Osteocyte (in vitro differentiated cells): ENCODE data around the gene SPARCL1. TPM values are rescaled to one million over a fixed set of nuclear protein-coding genes. Genes with fewer than 3 reads are reported as not detected.
A peak's percentile ranks its signal among the peaks of the same experiment; 100 is the strongest.
"Not testable (repeated sequence)": the region's sequence is repeated elsewhere in the genome, so short reads cannot be mapped to it uniquely, and the experiment has no call there.

Experiments used
- DNase-seq: peaks from one replicate; pipeline ENCODE4 v3.0.0; 2021; ENCODE audit warnings: mixed read lengths; ENCODE audit not compliant: unreplicated experiment; ENCODE audit errors: extremely low spot score
- H3K27ac Mint-ChIP-seq: one replicate; pipeline ENCODE4 v1.8.0; 2021; ENCODE audit warnings: mild to moderate bottlenecking, mixed read lengths; ENCODE audit not compliant: unreplicated experiment
- H3K27me3 Mint-ChIP-seq: one replicate; pipeline ENCODE4 v1.8.0; 2021; ENCODE audit warnings: mixed read lengths; ENCODE audit not compliant: unreplicated experiment
- H3K36me3 Mint-ChIP-seq: one replicate; pipeline ENCODE4 v1.8.0; 2021; ENCODE audit warnings: mixed read lengths; ENCODE audit not compliant: unreplicated experiment
- H3K4me1 Mint-ChIP-seq: one replicate; pipeline ENCODE4 v1.8.0; 2021; ENCODE audit warnings: mixed read lengths; ENCODE audit not compliant: unreplicated experiment
- H3K4me3 Mint-ChIP-seq: one replicate; pipeline ENCODE4 v1.8.0; 2021; ENCODE audit warnings: mild to moderate bottlenecking, moderate library complexity, mixed read lengths; ENCODE audit not compliant: unreplicated experiment
- H3K9me3 Mint-ChIP-seq: one replicate; pipeline ENCODE4 v1.8.0; 2021; ENCODE audit warnings: mixed read lengths; ENCODE audit not compliant: unreplicated experiment
- long read RNA-seq: library from polyadenylated mRNA; unstranded; transcript quantifications from one replicate; pipeline ENCODE4 v2.0.0, GENCODE V29; 2021
- total RNA-seq: library from RNA; stranded (reverse); gene quantifications from 2 replicates; pipeline ENCODE4 v1.2.1, GENCODE V29; 2021
- TF ChIP-seq, protein P1 (sequence below): fragments of 200-600 bp; sonication (generic); IDR thresholded peaks from 2 replicates; pipeline ENCODE4 v1.5.0; 2021; ENCODE audit warnings: antibody characterized with exemption, mild to moderate bottlenecking, moderate library complexity

Gene SPARCL1
- total RNA-seq = 4.0 TPM in 2 replicates
- long read RNA-seq, transcript SPARCL1-201 (11 exons, 2,906 nt) = major isoform, 6 of 10 reads
- long read RNA-seq, partial matches to known transcripts = 4 of 10 reads
- long read RNA-seq, other reads (novel, unspliced or antisense) = 0 of 10 reads

DNA sequence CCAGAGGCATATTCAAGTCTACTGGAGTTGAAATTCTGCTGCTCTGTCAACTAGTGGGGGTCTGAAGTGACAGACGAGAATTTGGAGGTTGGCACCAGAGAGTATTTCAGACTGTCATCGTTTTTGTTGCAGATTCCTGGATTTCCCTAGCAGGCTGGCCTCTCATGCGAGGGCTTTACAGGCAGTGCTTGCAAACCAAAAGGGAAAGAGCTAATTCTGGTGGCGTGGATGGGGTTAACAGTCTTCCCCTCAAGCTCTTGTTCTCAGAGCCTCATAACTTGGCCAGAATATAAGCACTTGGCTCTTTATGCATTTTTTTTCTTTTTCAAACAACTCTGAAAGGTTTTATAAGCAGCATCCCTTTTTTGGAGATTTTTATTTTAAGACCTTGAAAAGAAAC is at the start of gene SPARCL1:
SPARCL1 (minus strand) TSS at position 190 of the 400 bp plus-strand sequence. CDS start 29,802 bp downstream, outside the sequence.
- H3K27ac Mint-ChIP-seq = peak within 1 kb of the TSS; percentile 37
- no peaks in the 10 kb centered on the region for H3K36me3 Mint-ChIP-seq
- H3K9me3 Mint-ChIP-seq = peaks cover 4% of the 10 kb centered on the region
- H3K4me3 Mint-ChIP-seq = peak within 1 kb of the TSS; percentile 32
- DNase-seq = no peak
- H3K27me3 Mint-ChIP-seq = no peaks in the 10 kb centered on the region
- peaks cover 36% of the 10 kb centered on the region for H3K4me1 Mint-ChIP-seq
- TF ChIP-seq, protein P1, sequence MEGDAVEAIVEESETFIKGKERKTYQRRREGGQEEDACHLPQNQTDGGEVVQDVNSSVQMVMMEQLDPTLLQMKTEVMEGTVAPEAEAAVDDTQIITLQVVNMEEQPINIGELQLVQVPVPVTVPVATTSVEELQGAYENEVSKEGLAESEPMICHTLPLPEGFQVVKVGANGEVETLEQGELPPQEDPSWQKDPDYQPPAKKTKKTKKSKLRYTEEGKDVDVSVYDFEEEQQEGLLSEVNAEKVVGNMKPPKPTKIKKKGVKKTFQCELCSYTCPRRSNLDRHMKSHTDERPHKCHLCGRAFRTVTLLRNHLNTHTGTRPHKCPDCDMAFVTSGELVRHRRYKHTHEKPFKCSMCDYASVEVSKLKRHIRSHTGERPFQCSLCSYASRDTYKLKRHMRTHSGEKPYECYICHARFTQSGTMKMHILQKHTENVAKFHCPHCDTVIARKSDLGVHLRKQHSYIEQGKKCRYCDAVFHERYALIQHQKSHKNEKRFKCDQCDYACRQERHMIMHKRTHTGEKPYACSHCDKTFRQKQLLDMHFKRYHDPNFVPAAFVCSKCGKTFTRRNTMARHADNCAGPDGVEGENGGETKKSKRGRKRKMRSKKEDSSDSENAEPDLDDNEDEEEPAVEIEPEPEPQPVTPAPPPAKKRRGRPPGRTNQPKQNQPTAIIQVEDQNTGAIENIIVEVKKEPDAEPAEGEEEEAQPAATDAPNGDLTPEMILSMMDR = no peak

DNA sequence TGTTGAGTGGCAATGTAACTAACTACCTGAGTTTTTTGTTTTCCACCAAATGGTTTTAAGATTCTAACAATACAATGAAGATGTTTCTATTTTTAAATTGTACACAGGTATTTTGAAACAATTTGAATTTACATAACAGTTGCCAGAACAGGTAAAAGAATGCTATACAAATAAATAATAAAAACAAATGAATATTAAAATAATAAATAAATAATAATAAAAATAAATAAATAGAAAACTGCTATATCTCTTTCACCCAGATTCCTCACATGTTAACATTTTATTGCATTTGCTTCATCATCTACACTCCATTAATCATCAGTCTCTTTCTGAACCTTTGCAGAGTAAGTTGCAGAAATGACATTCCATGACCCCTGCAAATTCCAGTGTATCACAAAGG is 46.8 kb upstream of the SPARCL1 start:
- no peak overlapping the region for H3K4me3 Mint-ChIP-seq
- peaks cover 9% of the 10 kb centered on the region for H3K27me3 Mint-ChIP-seq
- no peak overlapping the region for H3K27ac Mint-ChIP-seq
- no peaks in the 10 kb centered on the region for H3K36me3 Mint-ChIP-seq
- no peaks in the 10 kb centered on the region for H3K9me3 Mint-ChIP-seq
- TF ChIP-seq, protein P1 = no peak
- no peak for DNase-seq
- H3K4me1 Mint-ChIP-seq = peaks cover 6% of the 10 kb centered on the region

DNA sequence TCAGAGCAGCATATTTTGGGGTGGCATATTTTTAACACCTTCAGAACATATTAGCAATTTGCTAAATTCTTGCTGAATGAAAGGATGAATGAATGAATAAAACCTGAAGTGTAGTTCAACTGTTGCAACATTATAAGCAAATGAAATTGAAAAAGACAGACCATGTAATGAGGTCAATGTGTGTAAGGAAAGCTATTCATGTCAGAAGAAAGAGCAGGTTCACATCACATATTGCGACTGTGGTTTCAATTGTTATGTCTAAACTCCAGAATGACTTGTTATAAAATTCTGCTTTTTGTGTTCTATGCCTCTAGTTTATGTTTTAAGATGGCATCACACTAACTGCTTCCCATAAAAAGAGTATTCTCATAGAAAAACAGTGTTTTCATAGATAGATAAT is 46.2 kb upstream of the SPARCL1 start:
- TF ChIP-seq, protein P1 = no peak
- Mint-ChIP-seq H3K9me3 (no peaks in the 10 kb centered on the region), H3K4me3 (no peak overlapping the region), H3K27me3 (peaks cover 9% of the 10 kb centered on the region), H3K4me1 (peaks cover 6% of the 10 kb centered on the region), H3K36me3 (no peaks in the 10 kb centered on the region), H3K27ac (no peak overlapping the region)
- DNase-seq = no peak

- H3K9me3 Mint-ChIP-seq = no peaks in the 10 kb centered on the region
- TF ChIP-seq, protein P1 = no peak
- DNase-seq = no peak
- H3K27ac Mint-ChIP-seq = no peak overlapping the region
- no peak overlapping the region for H3K4me3 Mint-ChIP-seq
- H3K36me3 Mint-ChIP-seq = no peaks in the 10 kb centered on the region
- peaks cover 8% of the 10 kb centered on the region for H3K27me3 Mint-ChIP-seq
- H3K4me1 Mint-ChIP-seq = peaks cover 6% of the 10 kb centered on the region
Measured at GRCh38 chr4:87574996-87575395, 45.8 kb upstream of the SPARCL1 start.

DNA sequence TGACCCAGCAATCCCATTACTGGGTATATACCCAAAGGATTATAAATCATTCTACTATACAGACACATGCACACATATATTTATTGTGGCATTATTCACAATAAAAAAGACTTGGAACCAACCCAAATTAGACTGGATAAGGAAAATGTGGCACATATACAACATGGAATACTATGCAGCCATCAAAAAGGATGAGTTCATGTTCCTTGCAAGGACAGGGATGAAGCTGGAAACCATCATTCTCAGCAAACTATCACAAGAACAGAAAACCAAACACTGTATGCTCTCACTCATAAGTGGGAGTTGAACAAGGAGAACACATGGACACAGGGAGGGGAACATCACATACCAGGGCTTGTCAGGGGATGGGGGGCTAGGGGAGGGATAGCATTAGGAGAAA is 45.2 kb upstream of the SPARCL1 start:
- H3K4me3 Mint-ChIP-seq, H3K36me3 Mint-ChIP-seq, DNase-seq, H3K27me3 Mint-ChIP-seq, H3K9me3 Mint-ChIP-seq, H3K27ac Mint-ChIP-seq, H3K4me1 Mint-ChIP-seq: not testable (repeated sequence)
